ENCODE data around the gene TRIM14.

DNA sequence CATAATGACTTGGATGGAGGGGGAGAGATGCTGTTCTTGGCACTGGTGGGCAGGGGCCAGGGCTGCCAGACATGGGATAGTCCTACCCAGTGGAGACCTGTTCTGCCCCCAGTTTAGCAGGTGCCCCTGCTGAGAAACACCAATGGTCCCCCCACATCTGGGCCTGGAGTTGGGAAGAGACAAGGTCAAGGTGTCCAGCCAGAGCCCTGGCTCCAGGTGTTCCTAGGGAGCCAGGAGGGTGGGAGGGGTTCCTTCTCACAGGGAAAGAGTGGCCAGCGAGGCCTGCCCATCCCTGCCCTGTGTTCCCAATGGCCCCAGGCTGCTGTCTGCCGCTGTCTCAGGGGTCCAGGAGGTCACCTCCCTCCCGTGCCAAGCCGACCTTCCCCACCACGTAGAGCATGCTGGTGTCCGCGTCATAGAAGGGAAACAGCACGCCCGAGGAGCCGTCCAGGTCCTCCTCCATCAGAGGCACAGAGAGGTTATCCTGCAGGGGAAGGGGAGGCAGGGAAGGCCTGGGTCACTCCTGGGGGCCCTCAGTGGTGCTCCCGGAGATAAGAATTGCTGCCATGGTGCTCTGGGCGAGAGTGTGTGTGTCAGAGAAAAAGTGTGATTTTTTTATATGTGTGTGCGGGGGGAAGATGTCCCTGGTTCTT lies 11.7 kb upstream of the TRIM14 start:
- TF ChIP-seq, protein P1, sequence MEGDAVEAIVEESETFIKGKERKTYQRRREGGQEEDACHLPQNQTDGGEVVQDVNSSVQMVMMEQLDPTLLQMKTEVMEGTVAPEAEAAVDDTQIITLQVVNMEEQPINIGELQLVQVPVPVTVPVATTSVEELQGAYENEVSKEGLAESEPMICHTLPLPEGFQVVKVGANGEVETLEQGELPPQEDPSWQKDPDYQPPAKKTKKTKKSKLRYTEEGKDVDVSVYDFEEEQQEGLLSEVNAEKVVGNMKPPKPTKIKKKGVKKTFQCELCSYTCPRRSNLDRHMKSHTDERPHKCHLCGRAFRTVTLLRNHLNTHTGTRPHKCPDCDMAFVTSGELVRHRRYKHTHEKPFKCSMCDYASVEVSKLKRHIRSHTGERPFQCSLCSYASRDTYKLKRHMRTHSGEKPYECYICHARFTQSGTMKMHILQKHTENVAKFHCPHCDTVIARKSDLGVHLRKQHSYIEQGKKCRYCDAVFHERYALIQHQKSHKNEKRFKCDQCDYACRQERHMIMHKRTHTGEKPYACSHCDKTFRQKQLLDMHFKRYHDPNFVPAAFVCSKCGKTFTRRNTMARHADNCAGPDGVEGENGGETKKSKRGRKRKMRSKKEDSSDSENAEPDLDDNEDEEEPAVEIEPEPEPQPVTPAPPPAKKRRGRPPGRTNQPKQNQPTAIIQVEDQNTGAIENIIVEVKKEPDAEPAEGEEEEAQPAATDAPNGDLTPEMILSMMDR (conservative IDR thresholded peaks at IDR 0.05 in 1 of 2, IDR thresholded peaks at IDR 0.05 in 1 of 2; ENCODE audit: extremely low read depth in 1 of 2, insufficient read depth in 1 of 2, low read depth in 1 of 2, low read length in 2 of 2): no peak
- no peak for TF ChIP-seq EZH2 (IDR thresholded peaks at IDR 0.05; ENCODE audit: borderline replicate concordance, low read length)

Measured in mammary epithelial cell (primary cell).